ENCODE results near the gene TMEM63B. TPM values are rescaled to one million over a fixed set of nuclear protein-coding genes. Genes with fewer than 3 reads are reported as not detected.
"Not testable (repeated sequence)": the region's sequence is repeated elsewhere in the genome, so short reads cannot be mapped to it uniquely, and the experiment has no call there.

Gene TMEM63B
- total and polyA plus RNA-seq, 9 of the 15 experiments (the other 6 are each of a cell fraction or from before 2014, with no cell fraction given) = 0.14 to 39.4 (median 14.4) TPM

GRCh38 chr6:44094403-44095242 lies 32.7 kb upstream of the TMEM63B start (continued):
- TF ChIP-seq TRIM25 (IDR thresholded peaks at IDR 0.05; ENCODE audit: borderline replicate concordance) = no peak

- WGBS (ENCODE audit: insufficient coverage, low coverage, missing lambda C conversion rate) = 78% methylated on average over 6 of the region's 6 CpGs
- BruUV-seq (replicated peaks) = not testable (repeated sequence)
Observed at GRCh38 chr6:44095243-44095623, 32.1 kb upstream of the TMEM63B start.

More at GRCh38 chr6:44095243-44095623, 32.1 kb upstream of the TMEM63B start:
- H3K4me2 ChIP-seq (ENCODE audit: insufficient read depth, low read length); H3K79me2 ChIP-seq (ENCODE audit: control insufficient read depth, insufficient read depth, low read length); H3K9me1 ChIP-seq (ENCODE audit: control insufficient read depth, insufficient read depth, low read length); H4K20me1 ChIP-seq (replicated peaks; ENCODE audit: control insufficient read depth, insufficient read depth, low read length); H3K9me3 ChIP-seq (replicated peaks; ENCODE audit: control insufficient read depth, insufficient read depth, low read depth, low read length); in situ Hi-C loops (cut with MboI); H3K4me3 ChIP-seq; DNase-seq (ENCODE audit: extremely low read depth in 1 of 4, low spot score in 3 of 4); ATAC-seq; H3K27ac ChIP-seq (ENCODE audit: extremely low read depth, low read depth, low read length); H3K27me3 ChIP-seq (ENCODE audit: control insufficient read depth in 2 of 2, insufficient read depth in 2 of 2, low read length in 2 of 2); H3K9ac ChIP-seq (ENCODE audit: insufficient read depth in 1 of 2, low read depth in 2 of 2, low read length in 2 of 2); H3K4me1 ChIP-seq (replicated peaks in 1 of 2; ENCODE audit: control insufficient read depth in 2 of 2, insufficient read depth in 2 of 2, low read length in 2 of 2); H2AFZ ChIP-seq (ENCODE audit: low read depth, low read length); FAIRE-seq: not testable (repeated sequence)
- ChIA-PET CTCF (ENCODE audit: low intra/inter-chr PET ratio) (interaction anchor here (2.2 kb wide), 1 partner anchor 57 kb away, joined by 15 read pairs; no protein-coding TSS in a partner anchor), POLR2A (interaction anchor here (0.9 to 2.4 kb wide), 5 partner anchors 11 to 152 kb away, joined by 3 to 14 read pairs (median 3); partner anchors contain the start of gene HSP90AB1)
- H3K36me3 ChIP-seq (ENCODE audit: control insufficient read depth, insufficient read depth, low read length) = peaks cover 53% of the 10 kb centered on the region; the same call in 2 of the 3 replicates
- intact Hi-C loops (cut with micrococcal nuclease) = loop anchor here (5.0 to 10.0 kb wide), 2 partner anchors 172 to 240 kb away; partner anchors contain the start of gene NFKBIE
